GM11168 (cell line): ENCODE measurements around the gene LHFPL5.

Source experiments
- in situ Hi-C: fragments of 300-500 bp; cut with MboI; formaldehyde crosslinking; loops from one replicate; pipeline ENCODE4 v1.12.0; 2022; ENCODE audit warnings: low sequenced_read_pairs; ENCODE audit not compliant: unreplicated experiment

The LHFPL5 gene

GRCh38 chr6:35842381-35842780 lies 37.2 kb downstream of the LHFPL5 start:
- in situ Hi-C loops: no loop called here

- in situ Hi-C loops: no loop called here
These were observed 39.1 kb downstream of the LHFPL5 start for GRCh38 chr6:35844290-35844689.

GRCh38 chr6:35850208-35850607 lies 45.1 kb downstream of the LHFPL5 start:
- in situ Hi-C loops: no loop called here

- in situ Hi-C loops: no loop called here
These were observed 47.8 kb downstream of the LHFPL5 start for GRCh38 chr6:35852994-35853393.

- in situ Hi-C loops: no loop called here
These were observed 51.1 kb downstream of the LHFPL5 start for GRCh38 chr6:35856250-35856649.

GRCh38 chr6:35857853-35858252 lies 52.7 kb downstream of the LHFPL5 start:
- in situ Hi-C loops: no loop called here

GRCh38 chr6:35859367-35859766 lies 54.2 kb downstream of the LHFPL5 start:
- in situ Hi-C loops: no loop called here
